Spleen (tissue), 11 donors: ENCODE results near the gene VPS26A. TPM values are rescaled to one million over a fixed set of nuclear protein-coding genes. Genes with fewer than 3 reads are reported as not detected.

Source experiments
- DNase-seq: peaks from one replicate; pipeline ENCODE4 v3.0.0-alpha.2; 2020
- H3K27ac ChIP-seq, 8 donors: fragments of 200-600 bp; sonication (generic) in 7 of 8; 1 replicate in 4 of 8; 2 replicates in 4 of 8; pipeline versions ENCODE4 v1.5.0 to v1.8.0; 2016 to 2021; ENCODE audit warnings: inconsistent platforms in 4 of 8, mild to moderate bottlenecking in 4 of 8, moderate library complexity in 1 of 8
- H3K27me3 ChIP-seq, 7 donors: fragments of 200-600 bp; sonication (generic) in 6 of 7; replicated peaks in 1 of 7; 1 replicate in 4 of 7; 2 replicates in 3 of 7; pipeline versions ENCODE4 v1.5.0 to v1.8.0; 2016 to 2021; ENCODE audit warnings: inconsistent platforms in 3 of 7, mild to moderate bottlenecking in 1 of 7
- H3K36me3 ChIP-seq, 6 donors: fragments of 200-600 bp; sonication (generic) in 5 of 6; 1 replicate in 4 of 6; 2 replicates in 2 of 6; pipeline versions ENCODE4 v1.5.0 to v1.8.0; 2016 to 2021; ENCODE audit warnings: inconsistent platforms in 2 of 6
- H3K4me1 ChIP-seq, 6 donors: fragments of 200-600 bp; sonication (generic) in 5 of 6; 1 replicate in 3 of 6; 2 replicates in 3 of 6; pipeline versions ENCODE4 v1.5.0 to v1.8.0; 2016 to 2021; ENCODE audit warnings: inconsistent platforms in 3 of 6
- H3K4me3 ChIP-seq, 8 donors: fragments of 200-600 bp; sonication (generic) in 7 of 8; 1 replicate in 4 of 8; 2 replicates in 4 of 8; pipeline versions ENCODE4 v1.5.0 to v1.8.0; 2016 to 2021; ENCODE audit warnings: inconsistent platforms in 4 of 8, mild to moderate bottlenecking in 4 of 8, moderate library complexity in 2 of 8
- H3K9me3 ChIP-seq, 8 donors: fragments of 200-600 bp; sonication (generic) in 7 of 8; 1 replicate in 4 of 8; 2 replicates in 4 of 8; pipeline versions ENCODE4 v1.5.0 to v1.8.0; 2016 to 2021; ENCODE audit warnings: inconsistent platforms in 4 of 8
- CTCF ChIP-seq, 11 experiments: fragments of 200-600 bp in 7 of 11; fragments of 450-650 bp in 4 of 11; sonication (generic) in 4 of 11; IDR thresholded peaks in 8 of 11; conservative IDR thresholded peaks in 3 of 11; 1 replicate in 7 of 11; 2 replicates in 4 of 11; pipeline versions ENCODE4 v1.4.0 to v1.8.0; 2016 to 2021; ENCODE audit warnings: antibody characterized with exemption in 11 of 11, inconsistent platforms in 4 of 11, mild to moderate bottlenecking in 1 of 11
- POLR2A ChIP-seq, 3 donors: fragments of 450-650 bp; IDR thresholded peaks; one replicate each; pipeline ENCODE4 v1.5.1; 2017; ENCODE audit warnings: antibody characterized with exemption in 3 of 3, mild to moderate bottlenecking in 1 of 3
- POLR2AphosphoS5 ChIP-seq, 3 donors: sonication (generic); formaldehyde crosslinking; IDR thresholded peaks; one replicate each; pipeline ENCODE4 v1.5.1; 2017; ENCODE audit warnings: antibody characterized with exemption in 3 of 3
- WGBS, 5 donors: extraction: QIAGEN DNeasy Blood & Tissue Kit in 3 of 5; methylation state at CpG; one replicate each; pipeline versions ENCODE4 v1.1.5 to v1.1.7; 2013 to 2018; 5-methylcytosine and 5-hydroxymethylcytosine counted together
- intact Hi-C: fragments of 100-400 bp; cut with DNase I; formaldehyde crosslinking; loops from one replicate; pipeline ENCODE4 v1.15.0; 2023; ENCODE audit warnings: low total_unique reads
- polyA plus RNA-seq, 3 donors: library from polyadenylated mRNA; stranded (reverse); fragments of 200-250 nt; gene quantifications; one replicate each; pipeline ENCODE4 v1.2.1, GENCODE V29; 2013
- small RNA-seq, 4 donors: library from RNA; depleted of rRNA; stranded (forward); fragments of <200 nt; gene quantifications; one replicate each; pipeline ENCODE3, GENCODE V24; 2016
- total RNA-seq, 7 donors: library from RNA; depleted of rRNA in 3 of 7; stranded (reverse); fragments of >200 nt in 3 of 7; fragmentation: NEBNext Ultra II Directional in 4 of 7; extraction: Animal tissue kit (Norgen Biotek cat#: 25700) in 4 of 7; gene quantifications; one replicate each; pipeline versions ENCODE4 v1.1.0 to v1.2.1, GENCODE V29; 2016 to 2021
- donor health status: healthy with polysubstance abuse.
- donor health status: DM: no; HTN: no; CAD: no; lungs with moderate emphysema.
- donor health status: DM: no; HTN: no; CAD: no.
- donor health status: Bipolar disorder and iron deficiency.
- donor health status: healthy.
- donor health status: DM: no; HTN: no; CAD: no.
- donor health status: DM: yes; HTN: yes; CAD: no.

VPS26A gene
- total and polyA plus RNA-seq, 10 donors, result 17.8 to 53.0 (median 32.4) TPM

- peak; percentile 34 for DNase-seq
- peaks cover 14 to 51% (median 45%) of the 10 kb centered on the region in 6 donors for H3K4me1 ChIP-seq
- no peak within 1 kb of the TSS for H3K4me3 ChIP-seq
Measured at GRCh38 chr10:69220041-69220451, 96.1 kb downstream of the VPS26A start, which contains the start of gene HKDC1. TSS of gene HKDC1 (plus strand) at chr10:69220332. CDS start at chr10:69220436, 104 bp downstream.

GRCh38 chr10:69220507-69220906 is 96.5 kb downstream of the VPS26A start:
- WGBS, 5 donors, result 87 to 92% (median 92%) methylated on average over 9 of the region's 9 CpGs
- H3K27ac ChIP-seq, result no peak overlapping the region
- H3K4me1 ChIP-seq, result peaks cover 15 to 51% (median 45%) of the 10 kb centered on the region in 6 donors
- no peaks in the 10 kb centered on the region for H3K36me3 ChIP-seq
- peaks cover 0 to 5% (median 0%) of the 10 kb centered on the region in 7 donors for H3K27me3 ChIP-seq
- intact Hi-C loops, result no loop called here
- peak; percentile 39 for DNase-seq
- no peaks in the 10 kb centered on the region for H3K9me3 ChIP-seq
- TF ChIP-seq POLR2AphosphoS5 (IDR thresholded peaks at IDR 0.05) (no peak), CTCF (IDR thresholded peaks at IDR 0.05 in 8 of 11, conservative IDR thresholded peaks at IDR 0.05 in 3 of 11) (no peak), POLR2A (IDR thresholded peaks at IDR 0.05) (no peak)
- H3K4me3 ChIP-seq, result no peak overlapping the region

More at GRCh38 chr10:69220041-69220451, 96.1 kb downstream of the VPS26A start, which contains the start of gene HKDC1:
- WGBS, 5 donors, result 88 to 96% (median 93%) methylated on average over 8 of the region's 8 CpGs
- Histone ChIP-seq H3K36me3 (no peaks in the 10 kb centered on the region), H3K27me3 (peaks cover 0 to 5% (median 0%) of the 10 kb centered on the region in 7 donors), H3K9me3 (no peaks in the 10 kb centered on the region), H3K27ac (peak within 1 kb of the TSS in 3 of 8 donors; percentile 78 to 85 (median 79))
- TF ChIP-seq POLR2AphosphoS5 (IDR thresholded peaks at IDR 0.05) (no peak), CTCF (IDR thresholded peaks at IDR 0.05 in 8 of 11, conservative IDR thresholded peaks at IDR 0.05 in 3 of 11) (no peak), POLR2A (IDR thresholded peaks at IDR 0.05) (no peak)
- intact Hi-C loops, result no loop called here

Small RNA genes lying within 50 kb of the gene (small RNA-seq; reads per million reads assigned to genes)
- gene RF00017, result 0 reads per million in 4 donors

Other genes starting within 250 kb of the VPS26A start
- 10 to 100 TPM; 23.7 to 33.6 (median 29.6) TPM for gene DDX50, start 222.9 kb upstream of the VPS26A start, total RNA-seq
- 10 to 100 TPM; 19.2 to 28.8 (median 22.4) TPM for gene DDX50, start 222.9 kb upstream of the VPS26A start, polyA plus RNA-seq
- 10 to 100 TPM; 37.6 to 70.0 (median 56.6) TPM for gene DDX21, start 168.0 kb upstream of the VPS26A start, total RNA-seq
- 10 to 100 TPM; 15.7 to 23.8 (median 22.1) TPM for gene DDX21, start 168.0 kb upstream of the VPS26A start, polyA plus RNA-seq
- 10 to 100 TPM; 12.3 to 20.1 (median 18.2) TPM for gene KIFBP, start 135.4 kb upstream of the VPS26A start, total RNA-seq
- 10 to 100 TPM in 1 of 3 donors, 1 to 10 TPM in 2; 7.3 to 10.7 (median 8.1) TPM for gene KIFBP, start 135.4 kb upstream of the VPS26A start, polyA plus RNA-seq
- gene SRGN, start 36.1 kb upstream of the VPS26A start, total RNA-seq, result 1,000 to 10,000 TPM in 1 of 7 donors, 100 to 1,000 TPM in 6; 402 to 1,009 (median 539) TPM
- 100 to 1,000 TPM; 123 to 239 (median 183) TPM for gene SRGN, start 36.1 kb upstream of the VPS26A start, polyA plus RNA-seq
- 10 to 100 TPM; 24.2 to 40.5 (median 31.1) TPM for gene SUPV3L1, start 56.1 kb downstream of the VPS26A start, total RNA-seq
- 10 to 100 TPM; 47.5 to 95.6 (median 62.8) TPM for gene SUPV3L1, start 56.1 kb downstream of the VPS26A start, polyA plus RNA-seq
- gene HKDC1, start 96.2 kb downstream of the VPS26A start, total RNA-seq, result 1 to 10 TPM in 2 of 7 donors, under 1 TPM in 4, not detected in 1; 0.43 to 3.0 (median 0.79) TPM
- 1 to 10 TPM in 1 of 3 donors, under 1 TPM in 2; 0.26 to 1.1 (median 0.46) TPM for gene HKDC1, start 96.2 kb downstream of the VPS26A start, polyA plus RNA-seq
- 100 to 1,000 TPM in 1 of 7 donors, 10 to 100 TPM in 6; 59.3 to 108 (median 81.0) TPM for gene HK1, start 154.3 kb downstream of the VPS26A start, total RNA-seq
- gene HK1, start 154.3 kb downstream of the VPS26A start, polyA plus RNA-seq, result 10 to 100 TPM; 19.0 to 32.5 (median 19.1) TPM